Mucosa of descending colon (tissue), 3 donors: Measurements from ENCODE around the gene IPMK. TPM values are rescaled to one million over a fixed set of nuclear protein-coding genes. Genes with fewer than 3 reads are reported as not detected.

ENCODE experiments used
- ATAC-seq: fragments of 200-7000 bp; cut with Tn5 transposase; one replicate; pipeline ENCODE4 v1.9.1; 2020; ENCODE audit warnings: mild to moderate bottlenecking, moderate library complexity
- DNase-seq, 3 donors: peaks; one replicate each; pipeline ENCODE4 v3.0.0-alpha.2; 2020
- H3K36me3 ChIP-seq: fragments of 200-600 bp; one replicate; pipeline ENCODE4 v1.8.0; 2021; ENCODE audit warnings: low read depth, mild to moderate bottlenecking
- H3K4me1 ChIP-seq: fragments of 200-600 bp; one replicate; pipeline ENCODE4 v1.8.0; 2021; ENCODE audit warnings: low read depth, mild to moderate bottlenecking
- H3K4me3 ChIP-seq: fragments of 200-600 bp; one replicate; pipeline ENCODE4 v1.8.0; 2021; ENCODE audit warnings: mild to moderate bottlenecking
- H3K9me3 ChIP-seq: fragments of 200-600 bp; one replicate; pipeline ENCODE4 v1.8.0; 2021; ENCODE audit warnings: mild to moderate bottlenecking
- CTCF ChIP-seq: fragments of 200-600 bp; IDR thresholded peaks from one replicate; pipeline ENCODE4 v1.8.0; 2022; ENCODE audit warnings: antibody characterized with exemption, mild to moderate bottlenecking
- intact Hi-C, 2 donors: fragments of 100-400 bp; cut with DNase I in 1 of 2; cut with micrococcal nuclease in 1 of 2; formaldehyde crosslinking; loops; one replicate each; pipeline versions ENCODE4 v1.11.0 to v1.11.1; 2022; cut with DNase I, micrococcal nuclease
- total RNA-seq, 3 donors: library from RNA; stranded (reverse); fragmentation: NEBNext Ultra II Directional in 2 of 3; extraction: Animal tissue kit (Norgen Biotek cat#: 25700) in 2 of 3; gene quantifications; one replicate each; pipeline versions ENCODE4 v1.2.1 to v1.2.4, GENCODE V29; 2021 to 2023
- donor health status: DM: no; HTN: no; CAD: no; lungs with moderate emphysema.
- donor health status: DM: no; HTN: no; CAD: no.
- donor health status: DM: no; HTN: yes; CAD: no.

Gene IPMK
- total RNA-seq, 3 donors from 2014 or later, result 8.6 to 18.0 (median 15.3) TPM

- no peak for ATAC-seq
- Histone ChIP-seq H3K4me3 (no peak overlapping the region), H3K4me1 (no peaks in the 10 kb centered on the region), H3K36me3 (no peaks in the 10 kb centered on the region), H3K9me3 (no peaks in the 10 kb centered on the region)
- no peak for DNase-seq
- TF ChIP-seq CTCF, result no peak
- intact Hi-C loops, result no loop called here
Observed at GRCh38 chr10:58153751-58154150, 113.9 kb downstream of the IPMK start.

- ATAC-seq, result no peak
- peak in 2 of 3 donors; percentile 47 to 79 for DNase-seq
- no peak for TF ChIP-seq CTCF
- Histone ChIP-seq H3K4me1 (no peaks in the 10 kb centered on the region), H3K36me3 (no peaks in the 10 kb centered on the region), H3K9me3 (no peaks in the 10 kb centered on the region), H3K4me3 (no peak overlapping the region)
- intact Hi-C loops, result no loop called here
Observed at GRCh38 chr10:58152673-58153263, 114.9 kb downstream of the IPMK start.

GRCh38 chr10:58150290-58150689, 117.4 kb downstream of the IPMK start:
- intact Hi-C loops, result no loop called here
- DNase-seq (no peak), ATAC-seq (no peak)
- no peak for TF ChIP-seq CTCF
- H3K4me3 ChIP-seq, result no peak overlapping the region
- H3K36me3 ChIP-seq, result no peaks in the 10 kb centered on the region
- no peaks in the 10 kb centered on the region for H3K4me1 ChIP-seq
- no peaks in the 10 kb centered on the region for H3K9me3 ChIP-seq

GRCh38 chr10:58143944-58144343, 123.8 kb downstream of the IPMK start:
- ATAC-seq (no peak), DNase-seq (no peak)
- Histone ChIP-seq H3K9me3 (no peaks in the 10 kb centered on the region), H3K4me1 (no peaks in the 10 kb centered on the region), H3K36me3 (no peaks in the 10 kb centered on the region), H3K4me3 (no peak overlapping the region)
- TF ChIP-seq CTCF, result no peak
- intact Hi-C loops, result no loop called here

Other genes with a start within 250 kb of the IPMK start
- 10 to 100 TPM; 40.5 to 50.4 (median 48.4) TPM for gene CISD1, start 1.3 kb upstream of the IPMK start, total RNA-seq
- gene UBE2D1, start 67.1 kb upstream of the IPMK start, total RNA-seq, result 10 to 100 TPM; 17.2 to 18.4 (median 18.4) TPM
- gene TFAM, start 117.5 kb upstream of the IPMK start, total RNA-seq, result 10 to 100 TPM; 26.5 to 36.7 (median 30.8) TPM
- gene BICC1, start 245.0 kb upstream of the IPMK start, total RNA-seq, result 1 to 10 TPM; 1.1 to 5.9 (median 3.5) TPM